T-helper 1 cell treated with Interleukin-12 subunit alpha and Interleukin-12 subunit beta and Interleukin-4 antibody, amounts not matched to agents 30 ng/mL and 1 ng/mL, for 36 hours (primary cell): ENCODE measurements around the gene MITF. TPM values are rescaled to one million over a fixed set of nuclear protein-coding genes. Genes with fewer than 3 reads are reported as not detected.

Experiments used
- intact Hi-C: fragments of 100-400 bp; cut with micrococcal nuclease; formaldehyde crosslinking; loops from one replicate; pipeline ENCODE4 v1.15.1; 2024
- total RNA-seq: library from RNA; stranded (reverse); gene quantifications from 2 replicates; pipeline ENCODE4 v1.2.3, GENCODE V29; 2022

Gene MITF
- total RNA-seq, 1 donor from 2014 or later, result not detected

DNA sequence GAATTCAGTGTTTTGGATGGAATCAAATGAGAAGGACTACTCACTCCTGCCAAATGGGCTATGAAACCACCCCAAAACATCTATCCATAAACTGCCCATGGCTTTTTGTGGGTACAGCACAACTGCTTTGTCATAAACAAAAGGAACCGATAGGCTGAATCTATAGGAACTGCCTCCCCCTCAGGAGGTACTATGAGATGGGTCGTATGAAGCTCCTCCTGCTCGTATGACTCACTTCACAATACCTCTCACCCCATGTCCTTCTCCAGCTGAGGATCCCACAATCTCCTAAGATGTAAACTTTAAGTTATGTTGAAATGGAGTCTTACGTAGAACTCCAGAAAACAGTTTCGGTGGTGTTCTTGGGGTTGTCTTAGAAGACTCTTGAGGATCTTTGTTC, 130.4 kb downstream of the MITF start:
- intact Hi-C loops, result no loop called here

DNA sequence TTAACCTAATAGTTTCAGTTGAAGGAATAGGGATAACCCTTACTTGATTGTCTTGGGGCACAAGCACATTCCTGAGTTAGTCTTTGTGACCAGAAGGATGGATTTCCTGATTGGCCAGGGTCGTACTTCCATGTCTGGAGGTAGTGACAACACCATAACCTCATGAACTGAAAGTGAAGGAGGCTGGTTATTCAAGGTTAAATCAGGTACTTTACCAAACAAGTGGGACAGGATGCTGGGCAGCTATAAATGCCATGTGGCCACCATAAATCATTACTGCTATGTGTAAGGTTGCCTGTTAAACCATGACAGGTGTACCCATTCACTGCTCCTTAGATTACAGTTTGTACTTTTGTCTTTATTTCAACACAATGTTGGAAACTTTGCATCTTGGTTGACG, 132.0 kb downstream of the MITF start:
- intact Hi-C loops, result no loop called here

DNA sequence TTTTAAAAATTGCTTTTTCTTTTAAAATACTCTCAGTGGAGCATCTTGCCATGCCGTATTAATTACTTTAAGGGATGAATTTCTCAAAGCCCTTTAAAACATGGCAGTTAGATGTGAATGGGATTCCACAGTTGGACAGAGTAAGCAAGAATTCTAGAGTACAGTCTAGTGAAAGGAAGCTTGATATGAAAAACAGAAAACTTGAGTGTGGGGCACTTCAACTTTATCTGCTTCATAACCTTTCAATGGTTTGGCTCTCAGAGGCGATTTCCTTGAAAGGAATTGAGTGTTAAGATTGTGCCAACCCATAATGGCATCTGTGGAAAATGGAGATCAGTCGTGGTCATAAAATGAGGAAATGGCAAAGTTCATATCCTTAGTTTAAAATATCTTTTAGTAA, 132.6 kb downstream of the MITF start:
- intact Hi-C loops, result no loop called here

DNA sequence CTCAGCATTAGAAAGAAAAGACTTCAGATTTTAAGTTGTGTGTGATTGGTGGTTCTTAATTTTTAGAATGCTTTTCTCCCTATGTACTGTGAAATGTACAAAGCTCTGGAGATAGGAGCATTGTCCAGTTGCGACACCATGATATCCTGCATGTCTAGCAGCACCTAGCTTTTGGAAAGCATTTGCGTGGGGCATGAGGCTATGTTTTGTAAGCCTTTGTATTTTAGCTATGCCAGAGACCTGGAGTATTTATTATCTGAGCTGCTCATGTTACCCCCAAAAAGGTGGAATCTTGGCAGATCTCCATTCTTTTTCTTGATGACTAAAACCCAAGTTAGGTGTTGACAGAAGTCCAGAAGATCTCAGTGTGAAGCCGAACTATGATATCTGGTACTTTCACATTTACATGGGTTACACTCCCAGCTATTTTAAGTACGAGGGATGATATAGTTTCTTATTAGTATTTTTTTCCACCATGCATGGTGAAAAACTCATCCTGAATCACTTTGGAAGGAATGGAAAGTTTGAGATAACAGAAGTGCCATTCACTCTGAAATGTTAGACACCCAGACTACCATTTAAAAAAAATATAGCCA, 133.6 kb downstream of the MITF start:
- intact Hi-C loops, result no loop called here

DNA sequence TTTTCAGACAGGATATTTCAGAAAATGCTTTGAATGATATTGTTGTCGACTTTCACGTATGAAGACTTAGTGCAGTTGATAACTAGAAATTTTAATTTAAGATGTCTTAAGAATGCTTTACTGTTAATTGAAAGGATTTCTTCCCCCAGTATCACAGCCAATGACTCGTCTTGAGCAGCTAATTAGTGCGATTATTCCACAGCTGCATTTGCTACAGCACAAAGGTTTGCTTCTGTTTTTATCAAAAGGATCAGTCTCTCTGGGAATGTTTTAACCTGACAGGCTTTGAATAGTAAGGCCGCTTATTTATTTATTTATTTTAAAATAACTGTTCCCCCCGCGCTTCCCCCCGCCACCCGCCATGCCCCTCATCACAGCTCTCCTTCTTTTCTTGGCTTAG, 136.8 kb downstream of the MITF start:
- intact Hi-C loops, result no loop called here

DNA sequence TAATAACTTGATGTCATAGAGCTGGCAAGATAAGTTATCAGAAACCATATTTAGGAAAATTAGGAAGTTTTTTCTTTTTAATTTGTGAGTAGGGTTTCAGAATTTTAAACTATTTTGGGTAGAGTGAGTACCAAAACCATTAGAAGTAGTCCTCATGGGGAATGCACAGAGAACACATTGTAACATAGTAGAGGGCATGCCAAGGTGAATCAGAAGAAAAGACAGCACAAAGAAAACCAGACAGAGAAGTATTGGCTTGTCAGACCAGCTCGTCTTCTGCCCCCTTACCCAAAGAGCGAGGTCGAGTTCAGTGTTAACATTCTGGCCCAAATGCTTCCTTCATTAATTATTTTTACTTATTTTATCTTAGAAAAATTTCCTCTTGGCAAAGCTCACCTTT, 139.0 kb downstream of the MITF start:
- intact Hi-C loops, result no loop called here

DNA sequence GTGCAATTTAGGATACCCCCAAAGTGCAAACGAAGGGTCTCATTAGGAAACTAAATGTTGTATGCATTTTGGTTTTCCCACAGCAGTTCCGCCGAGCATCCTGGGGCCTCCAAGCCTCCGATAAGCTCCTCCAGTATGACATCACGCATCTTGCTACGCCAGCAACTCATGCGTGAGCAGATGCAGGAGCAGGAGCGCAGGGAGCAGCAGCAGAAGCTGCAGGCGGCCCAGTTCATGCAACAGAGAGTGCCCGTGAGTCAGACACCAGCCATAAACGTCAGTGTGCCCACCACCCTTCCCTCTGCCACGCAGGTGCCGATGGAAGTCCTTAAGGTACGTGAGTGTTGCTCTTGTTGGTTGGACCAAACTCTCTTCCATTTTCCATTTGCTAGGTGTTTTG, 139.8 kb downstream of the MITF start:
- intact Hi-C loops, result no loop called here

DNA sequence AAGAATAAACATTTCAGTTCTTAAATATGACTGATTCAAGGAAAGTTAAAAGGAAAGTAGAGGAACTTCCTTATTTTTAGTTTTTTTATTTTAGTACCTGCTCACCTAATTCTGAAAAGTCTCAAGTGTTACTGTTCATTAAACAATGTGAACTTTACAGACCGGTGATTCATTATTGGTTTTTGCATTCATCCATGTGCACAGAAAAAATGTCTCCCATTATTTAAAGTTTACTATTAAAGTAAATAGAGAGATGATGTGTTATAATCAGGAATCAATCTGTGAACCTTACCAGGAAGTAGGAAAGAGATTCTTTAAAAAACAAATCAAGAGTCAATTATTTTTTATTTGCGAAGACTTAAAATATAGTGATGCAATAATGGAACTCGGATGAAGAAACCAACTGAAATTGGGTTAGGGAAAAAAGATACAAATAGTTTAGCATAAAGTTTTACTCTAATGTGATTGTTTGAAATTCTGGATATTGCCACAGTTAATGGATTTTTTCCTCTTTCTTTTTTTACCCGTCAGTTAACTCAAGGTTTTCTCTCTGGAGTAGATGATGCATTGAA, 140.9 kb downstream of the MITF start:
- intact Hi-C loops, result no loop called here

DNA sequence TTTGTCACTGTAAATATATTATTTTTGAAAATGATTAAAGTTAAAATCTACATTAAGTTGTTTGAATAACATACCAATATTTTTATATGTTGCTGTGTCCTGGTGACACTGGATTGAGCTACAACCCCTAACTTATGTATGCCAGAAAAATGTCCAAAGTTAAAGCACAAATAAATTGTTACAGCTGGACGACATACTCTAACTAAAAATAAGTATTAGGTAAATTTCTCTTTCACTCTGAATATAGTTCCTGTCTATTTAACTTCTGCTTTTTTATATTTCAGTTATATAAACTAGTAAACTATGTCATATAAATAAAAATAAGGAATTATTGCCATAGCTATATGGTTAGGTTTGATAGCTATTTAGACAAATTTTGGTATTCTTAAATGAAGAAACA, 141.8 kb downstream of the MITF start:
- intact Hi-C loops, result no loop called here

DNA sequence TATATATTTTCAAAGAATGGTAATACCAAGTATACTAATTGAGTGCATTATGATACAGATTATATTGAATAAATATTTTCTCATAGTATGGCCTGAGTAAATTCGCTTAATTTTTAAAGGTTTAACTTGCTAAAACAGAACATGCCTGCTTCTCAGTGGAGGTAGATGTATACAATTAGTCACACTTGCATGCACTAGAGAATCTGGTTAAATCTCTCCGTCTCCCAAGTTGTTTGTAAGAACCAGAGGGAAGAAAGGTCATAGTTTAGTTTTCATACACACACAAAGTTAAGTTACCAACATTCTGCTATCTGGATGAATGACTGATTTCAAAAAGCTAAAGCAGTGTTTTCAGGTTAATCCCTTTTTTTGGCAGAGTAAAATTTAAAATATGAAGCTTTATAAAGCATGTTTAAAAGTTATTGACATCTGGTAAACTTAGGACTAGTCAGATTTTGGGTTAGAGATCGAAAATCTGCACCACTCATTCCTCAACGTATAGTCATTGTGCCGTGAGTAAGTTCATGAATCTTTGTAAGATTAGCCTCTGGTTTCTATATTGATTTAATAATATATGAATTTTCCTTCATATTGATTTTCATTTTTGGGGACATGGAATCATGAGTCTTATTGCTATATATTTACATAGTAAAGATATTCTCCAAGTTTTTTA, 142.6 kb downstream of the MITF start:
- intact Hi-C loops, result no loop called here

DNA sequence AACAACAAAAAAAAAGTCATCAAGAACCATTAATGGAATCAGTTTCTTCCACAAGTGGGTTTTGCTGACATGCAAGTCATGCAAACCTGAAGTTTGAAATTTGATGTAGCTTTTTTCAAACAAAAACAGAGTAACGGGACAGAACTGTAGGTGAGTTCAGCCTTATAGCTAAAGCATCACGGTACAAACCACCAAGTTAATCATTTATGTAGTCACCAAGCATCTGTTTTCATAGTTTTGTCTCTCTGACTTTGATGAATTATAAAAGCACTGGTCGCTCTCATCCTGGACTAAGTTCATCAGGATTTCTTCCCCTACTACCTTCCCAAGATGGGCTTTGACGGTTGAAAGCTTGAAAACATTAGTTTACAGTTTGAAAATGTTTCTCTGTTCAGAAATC, 143.3 kb downstream of the MITF start:
- intact Hi-C loops, result no loop called here

DNA sequence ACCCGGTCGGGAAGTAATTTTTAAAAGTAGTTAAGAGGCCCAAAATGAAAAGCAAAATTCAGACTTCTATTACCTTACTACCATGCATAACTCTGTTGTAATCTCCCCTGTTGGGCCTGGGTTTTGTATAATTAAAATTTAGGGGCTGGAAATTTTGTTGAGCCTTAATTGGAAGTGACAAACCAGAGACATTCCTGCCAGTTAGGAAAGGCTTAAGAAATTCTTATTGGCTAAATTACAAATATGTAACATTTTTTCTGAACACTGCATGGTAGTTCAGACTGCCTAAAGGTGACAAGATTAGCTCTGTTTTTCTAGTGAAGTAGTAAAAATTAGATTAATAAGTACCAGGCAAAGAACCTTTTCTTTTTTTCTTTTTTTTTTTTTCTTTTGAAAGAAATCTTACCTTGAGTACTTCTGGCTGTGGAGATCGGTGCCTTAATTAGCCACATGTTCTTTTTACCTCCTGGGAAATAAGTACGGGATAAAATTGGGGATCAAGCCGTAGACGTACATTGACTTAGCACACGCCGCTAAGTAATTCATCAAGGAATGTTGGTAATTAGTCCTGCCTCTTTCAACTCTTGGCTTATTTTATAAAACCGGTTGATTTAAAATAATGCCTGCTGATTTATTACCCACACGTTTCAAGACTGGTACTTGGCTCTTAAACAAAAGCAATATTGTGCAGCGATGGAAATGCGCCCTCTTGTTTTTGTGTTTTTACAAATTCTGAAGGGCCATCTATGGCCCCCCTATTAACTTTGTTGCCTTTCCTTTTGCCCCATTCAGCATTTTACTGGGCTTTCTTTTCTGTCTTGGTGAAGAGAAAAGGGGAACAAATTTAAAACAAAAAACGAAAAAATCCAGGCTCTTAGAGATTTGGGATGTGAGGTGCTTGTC, 149.0 kb downstream of the MITF start:
- intact Hi-C loops, result no loop called here

DNA sequence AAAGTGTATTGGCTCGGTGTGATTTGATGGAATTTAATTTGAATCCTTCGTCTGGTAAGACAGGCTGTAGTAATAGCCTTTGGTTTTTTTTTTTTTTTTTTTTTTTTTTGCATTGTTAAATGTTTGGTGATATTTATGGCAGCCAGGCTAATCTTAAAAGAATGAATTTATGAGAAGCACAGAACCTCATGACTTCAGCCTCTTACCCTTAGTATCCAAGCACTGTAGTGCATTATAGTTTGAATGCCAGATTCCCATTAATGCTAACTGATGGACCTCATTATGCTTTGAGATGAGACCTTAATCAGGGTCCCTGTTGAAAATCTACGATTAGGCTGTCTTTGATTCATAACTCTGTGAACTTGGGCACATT, 149.7 kb downstream of the MITF start:
- intact Hi-C loops, result no loop called here

DNA sequence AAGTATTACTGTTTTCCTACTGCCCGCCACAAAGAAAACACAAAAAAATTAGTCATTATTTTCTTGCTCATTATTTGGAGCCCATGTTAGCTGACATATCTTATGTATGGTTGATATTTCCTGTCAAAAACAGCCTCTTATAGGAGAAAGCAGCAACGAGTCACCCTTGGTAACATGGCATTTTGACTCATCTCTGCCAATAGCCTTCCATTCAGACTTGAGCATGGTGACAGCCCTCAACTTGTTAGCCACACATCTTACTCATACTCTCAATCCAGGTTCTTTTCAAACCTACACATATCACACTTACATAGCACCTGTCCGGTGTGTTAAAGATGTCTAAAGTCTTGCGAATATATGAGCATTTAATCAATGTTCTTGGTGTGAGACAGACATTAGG, 150.8 kb downstream of the MITF start:
- intact Hi-C loops, result no loop called here

DNA sequence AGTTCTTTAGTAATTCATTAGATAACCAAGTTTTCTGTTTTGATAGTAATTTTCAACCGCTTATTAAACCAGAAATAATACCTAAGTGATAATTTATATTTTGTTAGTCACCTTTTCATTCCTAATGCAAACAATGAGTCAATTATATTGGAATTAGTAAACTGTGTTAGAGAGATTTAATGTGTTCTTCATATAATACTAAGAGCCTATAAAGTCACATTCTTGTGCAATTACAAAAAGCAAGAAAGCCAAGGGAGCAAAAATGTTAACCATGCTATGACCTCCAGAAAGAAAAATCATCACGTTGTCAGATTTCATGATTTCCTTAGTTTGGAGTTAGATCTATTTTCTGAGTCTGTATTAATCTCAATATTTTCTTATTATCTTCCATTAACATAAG, 151.4 kb downstream of the MITF start:
- intact Hi-C loops, result no loop called here

DNA sequence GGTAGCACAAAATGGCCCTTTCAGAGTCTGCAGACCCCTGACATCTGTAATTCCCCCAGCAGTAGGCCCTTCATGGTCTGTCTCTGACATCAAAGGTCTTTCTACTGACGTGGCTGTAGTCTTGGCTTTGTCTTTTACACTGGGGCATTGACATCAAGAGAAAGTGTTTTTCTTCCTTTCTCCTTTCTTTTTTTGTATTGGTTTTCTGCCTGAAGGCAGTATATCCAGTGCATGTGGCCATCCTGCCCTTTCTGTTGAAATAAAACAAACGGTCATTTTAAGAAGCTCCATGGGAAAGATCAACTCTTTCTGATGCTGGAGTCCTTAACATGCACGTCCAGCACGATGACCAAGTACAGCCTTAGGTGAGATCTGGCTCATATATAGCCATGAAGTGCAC, 153.4 kb downstream of the MITF start:
- intact Hi-C loops, result no loop called here

DNA sequence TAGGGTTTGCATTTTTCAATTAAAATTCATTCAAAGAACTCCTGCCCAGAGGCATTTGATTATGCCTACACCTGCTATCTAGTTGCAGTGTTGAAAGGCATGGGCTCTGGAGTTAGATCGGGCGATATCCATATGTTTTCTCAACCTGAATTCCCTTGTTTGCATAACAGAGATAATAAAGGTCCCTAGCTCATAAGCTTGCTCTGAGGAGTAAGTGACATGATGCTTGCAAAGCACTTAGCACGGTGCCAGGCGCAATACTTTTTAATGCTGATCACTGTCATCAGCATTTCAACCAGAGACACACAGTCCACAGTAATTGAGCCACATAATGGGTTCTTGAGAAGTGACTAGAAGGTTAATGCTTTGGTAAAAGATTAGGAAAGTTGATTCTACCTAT, 154.0 kb downstream of the MITF start:
- intact Hi-C loops, result no loop called here

DNA sequence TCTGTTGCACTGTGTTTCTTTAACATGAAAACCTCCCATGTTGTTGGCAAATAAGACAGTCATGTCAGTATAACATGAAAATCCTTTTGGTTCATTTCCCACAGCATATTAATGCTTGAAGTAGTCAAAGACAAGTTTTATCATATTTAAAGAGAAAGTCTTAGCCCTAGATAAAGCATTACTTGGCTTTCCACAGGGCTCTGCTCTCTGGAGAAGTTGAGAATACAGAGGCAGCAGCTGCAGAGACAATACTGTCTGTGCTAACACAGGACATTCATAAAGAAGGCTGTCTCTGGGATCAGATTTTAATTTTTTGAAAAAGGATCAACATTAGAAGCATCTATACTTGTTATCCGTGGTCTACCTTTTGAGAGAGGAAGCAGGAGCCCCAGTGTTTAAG, 156.8 kb downstream of the MITF start:
- intact Hi-C loops, result no loop called here

DNA sequence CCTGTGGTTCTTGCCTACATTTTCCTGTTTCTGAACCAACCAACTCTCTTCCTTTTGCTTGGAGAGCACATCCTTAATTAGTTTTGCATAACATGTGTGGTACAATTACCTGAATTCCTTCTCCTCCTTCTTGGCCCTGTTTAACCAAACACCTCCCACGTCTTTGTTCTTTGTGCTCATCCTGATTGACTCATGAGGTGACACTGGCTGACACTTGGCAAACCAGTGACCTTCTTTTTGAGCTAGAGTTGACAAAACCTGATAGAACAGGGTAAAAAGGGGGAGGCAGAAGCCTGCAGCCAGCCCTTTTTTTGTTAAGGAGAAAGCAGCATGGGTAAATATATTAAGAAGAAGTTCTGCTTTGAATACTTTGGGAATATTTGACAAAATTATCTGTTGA, 161.1 kb downstream of the MITF start:
- intact Hi-C loops, result no loop called here

DNA sequence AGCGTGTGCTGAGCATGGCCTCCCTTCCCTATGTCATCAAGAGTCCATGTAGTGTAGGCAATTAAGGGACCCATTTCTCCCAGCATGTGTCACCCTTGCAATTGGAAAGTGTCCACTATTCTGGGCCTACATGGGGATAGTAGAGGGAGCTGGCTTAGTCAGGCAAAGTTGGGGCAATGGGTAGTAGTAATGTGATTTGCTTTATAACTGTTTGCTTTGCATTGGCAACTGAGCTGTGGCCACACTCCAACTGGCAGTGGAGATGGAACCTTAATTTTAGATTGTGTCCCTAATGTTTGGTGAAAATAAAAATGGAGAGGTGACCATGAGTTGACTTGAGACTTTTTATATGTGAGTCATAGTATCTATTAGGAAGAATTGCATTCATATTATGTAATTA, 162.5 kb downstream of the MITF start:
- intact Hi-C loops, result no loop called here

DNA sequence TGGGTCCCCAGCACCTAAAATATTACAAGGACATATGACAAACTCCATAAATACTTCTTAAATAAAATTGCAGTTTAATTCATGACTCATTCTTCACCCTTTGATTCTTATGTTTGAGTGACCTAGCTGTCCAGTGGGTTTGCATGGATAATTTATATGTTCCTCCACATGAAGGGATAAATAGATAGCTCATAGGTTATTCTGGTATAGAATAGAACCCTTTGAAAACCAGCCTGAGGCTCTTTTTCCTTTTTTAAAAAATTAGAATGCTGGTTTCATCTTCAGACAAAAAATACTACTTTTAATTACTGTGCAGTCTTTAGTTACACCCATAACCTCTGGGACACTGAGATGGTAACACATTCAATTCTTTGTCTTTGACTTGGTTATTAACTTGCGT, 163.1 kb downstream of the MITF start:
- intact Hi-C loops, result no loop called here

DNA sequence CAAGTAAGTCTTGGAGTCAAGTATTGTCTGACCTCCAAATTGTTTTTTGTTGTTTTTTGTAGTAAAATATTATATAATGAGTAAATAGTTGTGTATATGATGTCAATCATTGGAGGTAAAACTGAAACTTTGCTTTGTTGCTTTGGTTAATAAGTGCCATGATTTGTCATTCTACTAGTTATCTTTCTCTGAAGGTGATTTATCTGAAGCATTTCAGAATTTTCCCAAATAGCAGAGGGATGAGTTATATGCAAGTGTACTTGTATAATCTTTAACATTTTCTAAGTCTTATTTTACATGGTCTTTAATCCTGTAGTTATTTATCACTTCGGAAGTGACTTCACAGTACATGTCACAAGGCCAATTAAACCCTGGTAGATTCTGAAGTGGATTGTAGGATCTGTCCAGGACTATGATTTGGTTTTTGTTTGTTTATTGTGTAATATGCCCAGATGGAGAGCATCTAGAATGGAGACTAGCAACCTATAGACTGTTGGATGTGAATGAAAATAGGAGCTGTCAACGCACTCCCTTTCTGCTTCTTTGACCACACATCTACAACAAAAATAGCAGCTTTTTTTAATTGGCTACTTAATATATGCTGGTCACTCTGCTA, 167.2 kb downstream of the MITF start:
- intact Hi-C loops, result no loop called here
